Suprapubic skin (tissue), 4 donors: ENCODE data around the gene LHFPL3.

Experiments
- POLR2A ChIP-seq, 2 donors: fragments of 450-650 bp; IDR thresholded peaks; one replicate each; pipeline ENCODE4 v1.6.1; 2017; ENCODE audit warnings: antibody characterized with exemption in 2 of 2, mild to moderate bottlenecking in 2 of 2, moderate library complexity in 2 of 2
- POLR2AphosphoS5 ChIP-seq, 3 donors: sonication (generic); formaldehyde crosslinking; IDR thresholded peaks; one replicate each; pipeline ENCODE4 v1.6.1; 2017; ENCODE audit warnings: antibody characterized with exemption in 3 of 3
- TF ChIP-seq, protein P1 (sequence below), 2 donors: fragments of 200-600 bp in 1 of 2; fragments of 450-650 bp in 1 of 2; sonication (generic) in 1 of 2; IDR thresholded peaks; one replicate each; pipeline ENCODE4 v1.5.1; 2016 to 2019; ENCODE audit warnings: antibody characterized with exemption in 2 of 2, mild to moderate bottlenecking in 1 of 2, moderate library complexity in 1 of 2

DNA sequence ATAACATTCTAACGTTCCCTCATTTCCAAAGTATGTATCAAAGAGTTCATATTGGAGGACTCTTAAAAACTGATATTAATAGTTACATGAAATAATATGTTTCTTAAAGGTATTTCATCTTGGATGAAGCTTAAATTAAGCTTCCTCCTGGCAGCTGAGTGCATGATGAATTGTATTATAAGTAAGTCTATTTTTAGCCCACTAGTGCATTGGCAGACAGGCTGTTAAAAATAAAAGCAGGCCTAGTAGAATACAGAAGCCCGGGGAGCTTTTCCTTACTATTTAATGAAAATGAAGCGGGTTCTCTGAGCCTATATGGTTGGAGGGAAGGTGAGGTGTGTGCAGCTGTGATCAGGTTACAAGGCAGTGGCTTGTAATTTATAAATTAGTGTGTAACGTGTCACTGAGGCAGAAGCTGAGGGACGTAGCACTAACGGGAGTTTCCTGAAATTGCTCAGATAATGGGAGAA, 554.9 kb downstream of the LHFPL3 start:
- TF ChIP-seq, protein P1, sequence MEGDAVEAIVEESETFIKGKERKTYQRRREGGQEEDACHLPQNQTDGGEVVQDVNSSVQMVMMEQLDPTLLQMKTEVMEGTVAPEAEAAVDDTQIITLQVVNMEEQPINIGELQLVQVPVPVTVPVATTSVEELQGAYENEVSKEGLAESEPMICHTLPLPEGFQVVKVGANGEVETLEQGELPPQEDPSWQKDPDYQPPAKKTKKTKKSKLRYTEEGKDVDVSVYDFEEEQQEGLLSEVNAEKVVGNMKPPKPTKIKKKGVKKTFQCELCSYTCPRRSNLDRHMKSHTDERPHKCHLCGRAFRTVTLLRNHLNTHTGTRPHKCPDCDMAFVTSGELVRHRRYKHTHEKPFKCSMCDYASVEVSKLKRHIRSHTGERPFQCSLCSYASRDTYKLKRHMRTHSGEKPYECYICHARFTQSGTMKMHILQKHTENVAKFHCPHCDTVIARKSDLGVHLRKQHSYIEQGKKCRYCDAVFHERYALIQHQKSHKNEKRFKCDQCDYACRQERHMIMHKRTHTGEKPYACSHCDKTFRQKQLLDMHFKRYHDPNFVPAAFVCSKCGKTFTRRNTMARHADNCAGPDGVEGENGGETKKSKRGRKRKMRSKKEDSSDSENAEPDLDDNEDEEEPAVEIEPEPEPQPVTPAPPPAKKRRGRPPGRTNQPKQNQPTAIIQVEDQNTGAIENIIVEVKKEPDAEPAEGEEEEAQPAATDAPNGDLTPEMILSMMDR (IDR thresholded peaks at IDR 0.05), result no peak
- TF ChIP-seq POLR2AphosphoS5 (IDR thresholded peaks at IDR 0.05), result no peak
- TF ChIP-seq POLR2A (IDR thresholded peaks at IDR 0.05), result no peak
